ENCODE data around the gene FSHB.
"Not testable (repeated sequence)": the region's sequence is repeated elsewhere in the genome, so short reads cannot be mapped to it uniquely, and the experiment has no call there.

The FSHB gene

GRCh38 chr11:30230714-30231113 lies at the start of gene FSHB:
Gene FSHB, plus strand, starts transcription at chr11:30231014. Its CDS starts 889 bp downstream, at chr11:30231903.
- DNase-seq: no peak

DNA sequence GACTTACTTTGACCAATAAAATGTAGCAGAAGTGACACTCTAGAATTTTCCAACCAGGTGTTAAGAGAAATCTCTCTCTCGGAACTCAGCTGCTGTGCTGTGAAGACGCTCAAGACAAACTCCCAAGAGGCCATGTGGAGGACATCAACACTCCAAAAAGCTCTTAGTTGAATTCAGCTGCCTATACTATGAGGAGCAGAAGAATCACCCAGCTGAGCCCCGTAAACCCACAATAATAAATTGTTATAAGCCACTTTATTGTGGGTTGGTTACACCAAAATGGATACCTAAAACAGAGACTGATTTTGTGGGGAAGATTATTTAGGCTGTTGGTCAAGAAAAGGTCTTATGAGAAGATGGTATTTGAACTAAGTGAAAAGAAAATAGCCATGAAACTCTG lies 44.1 kb upstream of the FSHB start:
- DNase-seq: no peak

DNA sequence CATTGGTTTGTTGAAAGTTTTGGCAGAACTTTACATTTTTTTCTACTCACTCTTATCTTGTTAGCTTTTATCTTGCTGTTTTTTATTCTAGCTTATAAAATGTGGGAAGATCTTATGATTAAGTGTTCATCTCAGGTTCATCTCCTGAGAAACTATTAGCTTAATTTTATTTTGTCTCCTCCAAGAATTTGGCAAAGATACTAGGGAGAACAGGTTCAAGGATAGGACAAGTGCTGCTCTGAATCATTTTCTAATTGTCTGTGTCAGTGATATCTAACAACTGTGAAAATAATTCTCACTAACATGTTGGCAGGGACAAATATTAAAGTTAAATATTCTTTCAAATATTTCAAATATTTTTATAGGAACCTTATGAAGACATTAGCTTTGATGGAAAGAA lies 38.2 kb upstream of the FSHB start:
- DNase-seq: no peak

DNA sequence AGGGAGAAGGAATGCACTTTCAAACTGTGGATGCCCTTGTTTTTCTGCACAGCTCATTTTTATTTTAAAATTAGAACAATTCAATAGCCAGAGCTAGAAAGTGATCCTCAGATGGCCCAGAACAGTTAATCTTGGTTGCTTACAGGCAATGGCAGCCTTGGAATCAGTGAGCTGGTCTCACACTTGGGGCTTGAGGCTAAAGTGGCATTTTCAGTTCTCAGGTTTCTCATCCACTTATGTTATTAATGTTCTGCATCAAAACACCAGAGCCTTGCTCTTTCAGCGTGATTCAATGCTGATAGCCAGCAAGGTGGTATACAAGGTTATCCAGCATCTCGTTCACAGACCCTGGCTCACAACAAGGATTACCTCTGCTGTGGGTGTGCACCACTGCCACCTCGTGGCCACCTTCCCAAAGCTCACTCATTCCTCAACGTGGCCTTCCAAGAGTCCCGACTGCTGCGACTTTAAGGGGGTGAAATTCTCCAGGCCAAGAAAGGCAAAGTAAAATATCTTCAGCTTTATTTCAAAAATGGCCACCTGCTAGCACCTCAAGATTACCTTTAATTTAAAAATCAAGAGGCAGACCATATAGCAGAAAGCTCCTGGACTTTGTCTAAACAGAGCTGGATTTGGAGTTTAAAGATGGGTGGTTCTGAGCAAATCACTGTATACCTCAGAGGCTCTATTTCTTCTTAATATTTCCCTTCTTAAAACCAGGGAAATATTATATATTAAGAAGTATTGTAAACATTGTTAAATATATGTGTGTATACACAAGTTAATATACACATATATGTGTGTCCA lies 34.2 kb upstream of the FSHB start:
- peak; percentile 27 for DNase-seq

DNA sequence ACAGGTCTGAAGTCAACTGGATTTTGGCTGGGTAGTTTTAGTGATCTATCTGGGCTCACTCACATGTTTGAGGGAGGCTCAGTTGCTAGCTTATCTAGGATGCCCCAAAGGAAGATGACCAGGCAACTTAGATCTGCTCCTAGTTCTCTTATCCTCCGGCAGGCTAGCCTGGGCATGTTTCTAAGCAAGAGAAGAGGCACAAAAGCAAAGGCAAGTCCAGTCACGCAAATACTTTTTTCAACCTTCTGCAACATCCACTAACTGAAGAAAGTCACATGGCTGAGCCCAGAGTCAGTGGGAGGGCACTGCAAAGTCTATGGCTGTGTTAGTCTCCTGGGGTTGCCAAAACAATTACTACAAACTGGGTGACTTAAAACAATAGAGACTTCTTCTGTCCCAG lies 32.9 kb upstream of the FSHB start:
- DNase-seq: no peak

DNA sequence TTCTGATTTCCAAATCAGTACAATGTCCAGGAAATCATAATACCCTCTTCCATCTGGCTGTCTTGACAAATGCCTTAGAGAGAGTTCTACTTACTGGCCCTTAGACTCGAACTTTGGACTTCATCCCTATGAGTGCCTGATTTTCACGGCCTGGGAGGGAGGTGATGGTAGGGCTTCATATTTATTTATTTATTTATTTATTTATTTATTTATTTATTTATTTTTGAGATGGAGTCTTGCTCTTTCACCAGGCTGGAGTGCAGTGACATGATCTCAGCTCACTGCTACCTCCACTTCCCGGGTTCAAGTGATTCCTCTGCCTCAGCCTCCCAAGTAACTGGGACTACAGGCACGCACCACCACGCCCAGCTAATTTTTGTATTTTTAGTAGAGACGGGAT lies 27.8 kb upstream of the FSHB start:
- not testable (repeated sequence) for DNase-seq

GRCh38 chr11:30203850-30204249 lies 27.0 kb upstream of the FSHB start:
- DNase-seq: no peak

DNA sequence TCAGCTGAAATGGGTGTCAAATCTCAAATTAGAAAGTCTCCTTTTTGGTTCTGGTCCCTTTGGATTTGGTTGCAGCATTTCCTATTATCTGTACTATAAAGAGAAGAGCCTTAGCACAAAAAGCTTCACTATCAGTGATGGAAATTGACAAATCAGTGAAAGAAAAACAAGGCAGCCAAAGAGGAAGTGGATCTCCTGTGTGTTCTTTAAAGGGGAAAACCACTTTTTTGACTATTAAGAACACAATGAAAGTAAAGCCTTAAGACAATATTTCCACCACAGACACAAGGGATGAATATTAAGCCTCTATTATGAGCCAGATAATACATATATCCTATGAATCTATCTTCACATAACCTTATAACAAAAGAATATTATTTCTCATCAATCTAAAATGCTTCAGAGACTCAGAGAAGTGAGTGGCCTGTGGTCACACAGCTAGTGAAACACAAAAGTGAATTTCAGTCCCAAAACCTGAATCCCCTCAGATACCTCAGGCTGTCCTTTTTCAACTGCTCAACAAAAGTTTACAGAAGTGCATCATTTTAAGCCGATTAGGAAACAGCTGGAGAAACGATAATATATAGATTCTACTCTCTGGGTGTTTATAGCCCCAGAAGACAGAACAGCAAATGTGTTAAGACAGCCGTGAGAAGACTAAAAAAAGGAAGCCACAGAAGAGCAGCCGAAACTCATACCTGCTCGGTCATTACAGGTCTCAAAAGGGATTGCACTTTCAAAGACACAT lies 24.4 kb upstream of the FSHB start:
- DNase-seq: no peak

DNA sequence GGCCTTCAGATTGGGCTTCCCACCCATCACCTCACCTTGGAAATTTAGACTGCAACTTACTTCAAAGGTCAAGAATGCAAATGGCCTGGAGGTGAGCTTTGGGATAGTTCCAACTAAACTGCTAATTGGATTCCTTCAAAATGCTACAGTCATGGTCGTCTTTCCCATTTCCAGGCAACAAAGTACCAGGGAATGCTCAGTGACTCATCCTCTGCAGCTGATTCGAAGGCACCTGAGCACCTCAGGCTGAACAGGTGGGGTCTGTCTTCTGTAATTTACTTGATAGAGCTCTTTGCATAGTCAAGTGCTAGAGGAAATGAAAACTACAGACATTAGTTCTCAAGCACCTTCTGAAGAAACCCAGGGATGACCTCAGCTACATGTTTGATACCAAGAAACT lies 20.5 kb upstream of the FSHB start:
- no peak for DNase-seq

DNA sequence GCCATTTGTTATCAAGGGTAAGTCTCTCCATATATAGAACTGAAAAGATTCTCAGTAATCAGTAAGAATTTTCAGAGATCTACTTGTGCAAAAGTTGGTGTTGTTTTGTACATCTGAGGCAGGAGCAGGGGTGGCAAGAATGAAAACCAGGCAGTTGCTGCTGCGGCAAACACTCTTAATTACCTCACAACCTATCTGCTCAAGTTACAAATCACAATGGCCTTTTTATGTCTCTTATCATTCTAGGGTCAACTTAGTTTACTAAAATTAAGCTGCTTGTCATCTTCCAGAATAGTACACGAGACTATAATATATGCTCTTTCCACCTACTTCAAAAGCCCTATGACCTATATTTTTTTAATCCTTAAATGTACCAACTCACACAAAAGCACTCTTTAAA lies 14.3 kb upstream of the FSHB start:
- DNase-seq: no peak

DNA sequence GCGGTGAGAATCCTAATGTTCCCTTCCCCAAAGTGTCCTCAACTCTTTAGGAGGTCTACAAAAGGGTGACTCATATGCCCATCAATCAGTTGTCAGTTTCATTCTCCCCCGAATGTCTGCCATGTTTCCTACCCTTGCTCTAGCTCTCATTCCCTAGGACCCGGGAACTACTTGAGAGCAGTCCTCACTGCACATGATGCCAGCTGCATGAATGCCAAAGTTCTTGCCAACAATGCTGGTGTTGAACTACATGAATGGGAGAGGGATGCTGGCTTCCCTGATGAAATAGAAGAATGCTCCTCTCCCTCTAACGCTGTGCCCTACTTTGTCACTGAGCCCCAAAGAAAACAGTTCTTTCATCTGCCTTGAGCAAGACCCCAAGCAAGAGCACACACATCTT lies 12.5 kb upstream of the FSHB start:
- DNase-seq: no peak

GRCh38 chr11:30225642-30226041 lies 5.2 kb upstream of the FSHB start:
- no peak for DNase-seq

GRCh38 chr11:30228323-30228884 lies 2.4 kb upstream of the FSHB start:
- DNase-seq: no peak

DNA sequence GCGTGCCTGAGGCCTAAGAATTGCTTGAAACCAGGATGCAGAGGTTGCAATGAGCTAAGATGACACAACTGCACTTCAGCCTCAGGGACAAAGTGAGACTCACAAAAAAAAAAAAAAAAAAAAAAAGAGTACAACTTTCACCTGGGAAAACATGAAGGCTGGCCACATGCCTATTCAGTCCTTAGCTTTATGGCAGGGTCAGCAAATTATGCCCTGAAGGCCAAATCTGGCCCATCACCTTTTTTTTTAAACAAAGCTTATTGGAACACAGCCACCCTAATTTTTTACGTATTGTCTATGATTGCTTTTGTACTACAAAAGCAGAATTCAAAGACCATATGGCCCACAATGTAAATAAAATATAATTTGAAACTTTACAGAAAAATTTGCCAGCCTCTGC lies 8.2 kb downstream of the FSHB start:
- no peak for DNase-seq

- DNase-seq: no peak
Observed at GRCh38 chr11:30244265-30244664, 13.5 kb downstream of the FSHB start.

DNA sequence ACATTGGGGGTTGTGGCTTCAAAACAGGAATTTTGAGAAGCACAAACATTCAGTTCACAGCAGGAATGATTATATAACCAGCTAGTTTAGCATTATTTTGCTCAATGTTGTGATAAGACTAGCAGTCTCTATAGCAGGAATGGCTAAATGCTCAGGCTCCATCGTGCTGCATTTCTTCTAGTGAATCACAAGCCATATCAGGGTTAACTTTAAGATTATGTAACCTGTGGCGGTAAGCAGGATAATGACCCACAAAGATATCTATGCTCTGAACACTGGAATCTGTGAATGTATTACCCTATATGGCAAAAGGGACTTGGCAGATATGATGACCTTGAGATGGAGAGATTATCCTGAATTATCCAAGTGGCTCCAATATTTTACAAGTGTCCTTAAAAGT lies 14.8 kb downstream of the FSHB start:
- DNase-seq: no peak

DNA sequence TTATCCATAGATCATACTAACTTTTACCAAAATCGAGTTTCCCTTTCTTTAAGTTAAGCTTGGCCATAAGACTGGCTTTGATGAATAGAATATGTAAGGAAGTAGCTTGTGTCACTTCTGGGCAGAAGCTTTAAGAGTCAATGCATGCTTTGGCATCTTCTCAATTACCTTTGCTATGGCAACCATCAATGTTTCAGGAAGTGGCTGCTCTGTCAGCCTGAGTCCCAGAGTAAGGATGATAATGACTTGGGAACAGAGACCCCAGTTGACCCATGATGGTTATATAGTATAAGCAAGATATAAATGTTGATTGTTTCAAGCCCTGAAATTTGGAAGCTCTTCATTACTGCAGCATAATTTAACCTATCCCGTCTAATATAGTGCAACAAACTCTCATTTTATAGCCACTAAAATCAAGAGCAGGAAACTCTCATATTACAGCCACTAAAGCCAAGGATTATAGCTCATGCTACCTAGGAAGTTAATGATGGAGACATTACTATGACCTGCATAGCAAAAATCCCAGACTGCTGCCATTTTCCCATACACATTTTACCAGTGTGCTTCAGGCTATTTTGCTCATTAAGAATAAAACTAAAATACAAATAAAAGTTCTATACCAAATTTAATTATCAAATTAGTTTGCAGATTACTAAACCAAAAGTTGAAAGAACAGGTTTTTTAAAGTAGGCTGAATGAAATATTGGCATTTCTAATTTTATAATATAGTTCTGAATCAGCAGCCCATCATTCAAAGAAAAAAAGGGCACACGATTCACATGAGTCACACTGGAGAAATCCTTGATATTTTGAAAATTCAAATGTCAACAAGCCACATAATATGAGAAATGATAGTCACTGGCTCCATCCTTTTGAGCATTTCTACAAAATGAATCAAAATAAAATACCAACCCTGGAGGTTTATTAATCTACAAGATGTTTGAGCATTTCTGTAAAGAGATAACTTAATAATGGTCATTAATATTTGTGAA lies 23.8 kb downstream of the FSHB start:
- DNase-seq: no peak

- no peak for DNase-seq
Observed at GRCh38 chr11:30255637-30256036, 24.8 kb downstream of the FSHB start.

GRCh38 chr11:30257058-30257457 lies 26.2 kb downstream of the FSHB start:
- DNase-seq: no peak

GRCh38 chr11:30258679-30259078 lies 27.9 kb downstream of the FSHB start:
- no peak for DNase-seq

DNA sequence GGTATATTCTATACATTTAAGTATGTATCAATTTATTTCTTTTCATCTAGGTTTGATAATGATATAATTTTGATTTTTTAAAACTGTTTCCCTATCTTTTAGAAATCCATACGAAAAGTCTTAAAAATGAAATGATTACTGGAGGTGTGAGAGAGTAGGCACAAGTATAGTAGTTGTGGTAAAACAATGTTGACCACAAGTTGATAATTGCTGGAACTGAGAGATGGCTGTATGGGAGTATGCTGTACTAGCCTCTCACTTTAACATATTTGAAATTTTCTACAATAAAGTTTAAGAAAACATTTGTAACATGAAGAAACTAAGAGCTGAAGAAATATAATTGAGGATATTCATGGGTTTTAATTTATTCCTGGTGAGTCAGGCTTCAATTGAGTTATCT lies 30.0 kb downstream of the FSHB start:
- no peak for DNase-seq

GRCh38 chr11:30261821-30262220 lies 31.0 kb downstream of the FSHB start:
- DNase-seq: no peak

- not testable (repeated sequence) for DNase-seq
Observed at GRCh38 chr11:30268638-30269037, 37.8 kb downstream of the FSHB start.

Measured in stimulated activated CD4-positive, alpha-beta T cell treated with anti-CD3 and anti-CD28 coated beads, Interleukin-4, amount 100 ng/mL, for 24 hours (primary cell).